K562 (cell line): ENCODE results near the gene MYH9. TPM values are rescaled to one million over a fixed set of nuclear protein-coding genes. Genes with fewer than 3 reads are reported as not detected.
A peak's percentile ranks its signal among the peaks of the same experiment; 100 is the strongest.

ENCODE experiments used
- CBFA2T2 ChIP-seq: fragments of 450-650 bp; conservative IDR thresholded peaks from 2 replicates; pipeline ENCODE4 v1.6.1; 2017; ENCODE audit warnings: mild to moderate bottlenecking
- DMBX1 ChIP-seq: fragments of 250-450 bp; sonication (Bioruptor Pico); IDR thresholded peaks from 2 replicates; pipeline ENCODE4 v1.8.0; 2022; ENCODE audit warnings: inconsistent platforms, mild to moderate bottlenecking, moderate library complexity, borderline replicate concordance
- EHMT2 ChIP-seq: fragments of 450-650 bp; IDR thresholded peaks from 2 replicates; pipeline ENCODE4 v1.6.1; 2018; ENCODE audit warnings: antibody characterized with exemption
- HIVEP1 ChIP-seq: fragments of 250-450 bp; sonication (Bioruptor Pico); IDR thresholded peaks from 2 replicates; pipeline ENCODE4 v1.4.0; 2020; ENCODE audit warnings: mild to moderate bottlenecking
- TAF9B ChIP-seq: fragments of 450-650 bp; IDR thresholded peaks from 2 replicates; pipeline ENCODE4 v1.6.1; 2018; ENCODE audit warnings: mild to moderate bottlenecking; ENCODE audit not compliant: partially characterized antibody
- ZSCAN32 ChIP-seq: fragments of 450-650 bp; formaldehyde crosslinking; IDR thresholded peaks from 2 replicates; pipeline ENCODE4 v1.4.0; 2020; ENCODE audit warnings: mild to moderate bottlenecking, moderate library complexity
- polyA plus RNA-seq, 8 experiments: library from polyadenylated mRNA; depleted of rRNA in 4 of 8; stranded (reverse) in 5 of 8; unstranded in 3 of 8; fragments of >200 nt; fragmentation: Nextera tagmentation in 2 of 8; fragmentation: Illumina TruSeq in 1 of 8; extraction: Ambion mirVana in 2 of 8; extraction: Trizol in 1 of 8; gene quantifications; 2 replicates each; pipeline versions ENCODE4 v1.2.1 to v1.2.3, GENCODE V29; 2011 to 2014; ENCODE audit warnings: inconsistent platforms in 1 of 8, missing spikeins in 1 of 8
- total RNA-seq, 7 experiments: library from RNA; depleted of rRNA in 6 of 7; stranded (reverse); fragments of >200 nt in 6 of 7; fragmentation: Illumina TruSeq in 2 of 7; extraction: Trizol in 2 of 7; gene quantifications; 2 replicates each; pipeline versions ENCODE4 v1.2.1 to v1.2.3, GENCODE V29; 2011 to 2021; ENCODE audit warnings: low replicate concordance in 1 of 7
- TF ChIP-seq, protein P1 (sequence below), 2 experiments: fragments of 450-650 bp; IDR thresholded peaks; 2 replicates each; pipeline ENCODE4 v1.6.1; 2018; ENCODE audit warnings: mild to moderate bottlenecking in 2 of 2, low read depth in 1 of 2; ENCODE audit not compliant: partially characterized antibody in 2 of 2
- TF ChIP-seq, protein P2 (sequence below), 2 experiments: fragments of 200-800 bp in 1 of 2; sonication (Bioruptor generic) in 1 of 2; sonication (generic) in 1 of 2; formaldehyde crosslinking in 1 of 2; IDR thresholded peaks in 1 of 2; conservative IDR thresholded peaks in 1 of 2; 2 replicates each; pipeline versions ENCODE4 v1.5.0 to v1.6.1; 2016 to 2020; ENCODE audit warnings: missing compliant biosample characterization in 1 of 2, missing genetic modification characterization in 1 of 2, missing genetic modification reagents in 1 of 2

The MYH9 gene
- total and polyA plus RNA-seq, 9 of the 15 experiments (the other 6 are each of a cell fraction or from before 2014, with no cell fraction given), result 0.71 to 111 (median 24.6) TPM

GRCh38 chr22:36368359-36368983 is 19.3 kb downstream of the MYH9 start (continued):
- TF ChIP-seq, protein P1, sequence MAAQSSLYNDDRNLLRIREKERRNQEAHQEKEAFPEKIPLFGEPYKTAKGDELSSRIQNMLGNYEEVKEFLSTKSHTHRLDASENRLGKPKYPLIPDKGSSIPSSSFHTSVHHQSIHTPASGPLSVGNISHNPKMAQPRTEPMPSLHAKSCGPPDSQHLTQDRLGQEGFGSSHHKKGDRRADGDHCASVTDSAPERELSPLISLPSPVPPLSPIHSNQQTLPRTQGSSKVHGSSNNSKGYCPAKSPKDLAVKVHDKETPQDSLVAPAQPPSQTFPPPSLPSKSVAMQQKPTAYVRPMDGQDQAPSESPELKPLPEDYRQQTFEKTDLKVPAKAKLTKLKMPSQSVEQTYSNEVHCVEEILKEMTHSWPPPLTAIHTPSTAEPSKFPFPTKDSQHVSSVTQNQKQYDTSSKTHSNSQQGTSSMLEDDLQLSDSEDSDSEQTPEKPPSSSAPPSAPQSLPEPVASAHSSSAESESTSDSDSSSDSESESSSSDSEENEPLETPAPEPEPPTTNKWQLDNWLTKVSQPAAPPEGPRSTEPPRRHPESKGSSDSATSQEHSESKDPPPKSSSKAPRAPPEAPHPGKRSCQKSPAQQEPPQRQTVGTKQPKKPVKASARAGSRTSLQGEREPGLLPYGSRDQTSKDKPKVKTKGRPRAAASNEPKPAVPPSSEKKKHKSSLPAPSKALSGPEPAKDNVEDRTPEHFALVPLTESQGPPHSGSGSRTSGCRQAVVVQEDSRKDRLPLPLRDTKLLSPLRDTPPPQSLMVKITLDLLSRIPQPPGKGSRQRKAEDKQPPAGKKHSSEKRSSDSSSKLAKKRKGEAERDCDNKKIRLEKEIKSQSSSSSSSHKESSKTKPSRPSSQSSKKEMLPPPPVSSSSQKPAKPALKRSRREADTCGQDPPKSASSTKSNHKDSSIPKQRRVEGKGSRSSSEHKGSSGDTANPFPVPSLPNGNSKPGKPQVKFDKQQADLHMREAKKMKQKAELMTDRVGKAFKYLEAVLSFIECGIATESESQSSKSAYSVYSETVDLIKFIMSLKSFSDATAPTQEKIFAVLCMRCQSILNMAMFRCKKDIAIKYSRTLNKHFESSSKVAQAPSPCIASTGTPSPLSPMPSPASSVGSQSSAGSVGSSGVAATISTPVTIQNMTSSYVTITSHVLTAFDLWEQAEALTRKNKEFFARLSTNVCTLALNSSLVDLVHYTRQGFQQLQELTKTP (IDR thresholded peaks at IDR 0.05; ENCODE audit: low read depth in 1 of 2, partially characterized antibody in 2 of 2), result peak in 1 of 2 experiments; percentile 80
- TF ChIP-seq CBFA2T2, result peak; percentile 99
- TF ChIP-seq HIVEP1 (CRISPR knock-in tag), result 0 out of 2 replicates have a peak, but pooled peaks have one; percentile 1
- peak; percentile 9; the same call in 1 of the 2 replicates for TF ChIP-seq EHMT2
- TF ChIP-seq, protein P2, sequence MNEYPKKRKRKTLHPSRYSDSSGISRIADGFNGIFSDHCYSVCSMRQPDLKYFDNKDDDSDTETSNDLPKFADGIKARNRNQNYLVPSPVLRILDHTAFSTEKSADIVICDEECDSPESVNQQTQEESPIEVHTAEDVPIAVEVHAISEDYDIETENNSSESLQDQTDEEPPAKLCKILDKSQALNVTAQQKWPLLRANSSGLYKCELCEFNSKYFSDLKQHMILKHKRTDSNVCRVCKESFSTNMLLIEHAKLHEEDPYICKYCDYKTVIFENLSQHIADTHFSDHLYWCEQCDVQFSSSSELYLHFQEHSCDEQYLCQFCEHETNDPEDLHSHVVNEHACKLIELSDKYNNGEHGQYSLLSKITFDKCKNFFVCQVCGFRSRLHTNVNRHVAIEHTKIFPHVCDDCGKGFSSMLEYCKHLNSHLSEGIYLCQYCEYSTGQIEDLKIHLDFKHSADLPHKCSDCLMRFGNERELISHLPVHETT (CRISPR knock-in tag; conservative IDR thresholded peaks at IDR 0.05 in 1 of 2, IDR thresholded peaks at IDR 0.05 in 1 of 2), result peak in 1 of 2 experiments; percentile 79; a peak in 2 of 4 replicates
- peak; percentile 73 for TF ChIP-seq TAF9B
- TF ChIP-seq DMBX1, result peak; percentile 94
- TF ChIP-seq ZSCAN32 (CRISPR knock-in tag), result no peak
